ENCODE measurements around the gene TTC7B. TPM values are rescaled to one million over a fixed set of nuclear protein-coding genes. Genes with fewer than 3 reads are reported as not detected.

Gene TTC7B
- total RNA-seq, 1 donor from 2014 or later: 40.4 TPM

GRCh38 chr14:90547968-90548367 is 268.3 kb downstream of the TTC7B start:
- TF ChIP-seq CTCF (conservative IDR thresholded peaks at IDR 0.05): no peak
- H3K27me3 Mint-ChIP-seq: no peaks in the 10 kb centered on the region
- H3K4me3 Mint-ChIP-seq: no peak overlapping the region
- peaks cover 30% of the 10 kb centered on the region for H3K4me1 Mint-ChIP-seq (ENCODE audit: unreplicated experiment)
- H3K27ac Mint-ChIP-seq: no peak overlapping the region
- H3K9me3 Mint-ChIP-seq: no peaks in the 10 kb centered on the region
- DNase-seq (ENCODE audit: extremely low spot score, unreplicated experiment): no peak
- H3K36me3 Mint-ChIP-seq: peaks cover 3% of the 10 kb centered on the region

GRCh38 chr14:90547250-90547649 is 269.0 kb downstream of the TTC7B start:
- H3K36me3 Mint-ChIP-seq: peaks cover 3% of the 10 kb centered on the region
- H3K4me1 Mint-ChIP-seq (ENCODE audit: unreplicated experiment): peaks cover 30% of the 10 kb centered on the region
- no peak for DNase-seq (ENCODE audit: extremely low spot score, unreplicated experiment)
- no peaks in the 10 kb centered on the region for H3K9me3 Mint-ChIP-seq
- TF ChIP-seq CTCF (conservative IDR thresholded peaks at IDR 0.05): no peak
- H3K27ac Mint-ChIP-seq: no peak overlapping the region
- no peaks in the 10 kb centered on the region for H3K27me3 Mint-ChIP-seq
- H3K4me3 Mint-ChIP-seq: no peak overlapping the region

- no peaks in the 10 kb centered on the region for H3K27me3 Mint-ChIP-seq
- no peak overlapping the region for H3K4me3 Mint-ChIP-seq
- no peak for TF ChIP-seq CTCF (conservative IDR thresholded peaks at IDR 0.05)
- no peaks in the 10 kb centered on the region for H3K9me3 Mint-ChIP-seq
- H3K4me1 Mint-ChIP-seq (ENCODE audit: unreplicated experiment): peaks cover 30% of the 10 kb centered on the region
- peaks cover 3% of the 10 kb centered on the region for H3K36me3 Mint-ChIP-seq
- no peak overlapping the region for H3K27ac Mint-ChIP-seq
- no peak for DNase-seq (ENCODE audit: extremely low spot score, unreplicated experiment)
Measured at GRCh38 chr14:90546767-90547166, 269.5 kb downstream of the TTC7B start.

- no peak for DNase-seq (ENCODE audit: extremely low spot score, unreplicated experiment)
- no peak for TF ChIP-seq CTCF (conservative IDR thresholded peaks at IDR 0.05)
- H3K27ac Mint-ChIP-seq: peak overlapping the region; percentile 43
- H3K4me3 Mint-ChIP-seq: no peak overlapping the region
- H3K9me3 Mint-ChIP-seq: no peaks in the 10 kb centered on the region
- peaks cover 3% of the 10 kb centered on the region for H3K36me3 Mint-ChIP-seq
- H3K4me1 Mint-ChIP-seq (ENCODE audit: unreplicated experiment): peaks cover 30% of the 10 kb centered on the region
- no peaks in the 10 kb centered on the region for H3K27me3 Mint-ChIP-seq
Measured at GRCh38 chr14:90545966-90546751, 270.1 kb downstream of the TTC7B start.

GRCh38 chr14:90545382-90545781 is 270.8 kb downstream of the TTC7B start:
- Mint-ChIP-seq H3K4me3 (no peak overlapping the region), H3K27ac (no peak overlapping the region), H3K36me3 (peaks cover 9% of the 10 kb centered on the region), H3K27me3 (no peaks in the 10 kb centered on the region), H3K9me3 (no peaks in the 10 kb centered on the region), H3K4me1 (ENCODE audit: unreplicated experiment) (peaks cover 30% of the 10 kb centered on the region)
- no peak for DNase-seq (ENCODE audit: extremely low spot score, unreplicated experiment)
- TF ChIP-seq CTCF (conservative IDR thresholded peaks at IDR 0.05): no peak

All from type B pancreatic cell (in vitro differentiated cells).